Right hindlimb (tissue), 1 donor: Measurements from ENCODE around the gene PHF10.
"Not testable (repeated sequence)": the region's sequence is repeated elsewhere in the genome, so short reads cannot be mapped to it uniquely, and the experiment has no call there.

Experiments used
- DNase-seq: peaks from one replicate; pipeline ENCODE4 v3.0.0-alpha.2; 2018

The PHF10 gene

DNA sequence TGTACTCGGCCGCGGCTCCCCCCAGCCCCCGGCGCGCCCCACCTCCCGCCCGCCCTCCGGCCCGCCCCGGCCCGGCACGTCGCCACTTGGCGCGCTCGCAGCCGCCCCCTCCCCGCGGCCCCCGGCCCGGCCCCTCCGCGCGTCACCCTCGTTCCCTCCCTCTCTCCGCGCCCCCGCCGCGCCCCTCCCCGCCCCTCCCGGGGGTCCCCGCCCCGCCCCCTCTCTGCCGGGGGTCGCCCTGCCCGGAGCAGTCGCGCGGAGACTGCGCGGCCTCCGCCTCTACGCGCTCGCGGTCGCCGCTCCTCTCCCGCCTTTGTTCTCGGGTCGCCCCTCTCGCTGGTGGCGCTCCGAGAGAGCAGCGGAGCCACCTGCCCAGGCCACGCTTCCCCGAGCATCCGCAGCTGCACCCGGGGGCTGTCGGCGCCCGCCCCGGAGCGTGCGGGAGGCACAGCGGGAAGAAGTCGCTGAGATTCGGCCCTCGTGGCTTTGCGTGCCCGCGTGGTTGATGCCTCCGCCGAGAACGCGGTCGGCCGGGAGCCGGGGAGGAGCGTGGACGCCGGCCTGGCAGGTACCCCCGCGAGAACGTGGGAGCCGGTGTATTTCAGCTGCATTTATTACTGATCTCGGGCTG is at the start of gene PHF10:
TSS of gene PHF10 (minus strand) at position 7 of the 631 bp plus-strand sequence. CDS start 569 bp downstream, outside the sequence.
- peak; percentile 90 for DNase-seq

DNA sequence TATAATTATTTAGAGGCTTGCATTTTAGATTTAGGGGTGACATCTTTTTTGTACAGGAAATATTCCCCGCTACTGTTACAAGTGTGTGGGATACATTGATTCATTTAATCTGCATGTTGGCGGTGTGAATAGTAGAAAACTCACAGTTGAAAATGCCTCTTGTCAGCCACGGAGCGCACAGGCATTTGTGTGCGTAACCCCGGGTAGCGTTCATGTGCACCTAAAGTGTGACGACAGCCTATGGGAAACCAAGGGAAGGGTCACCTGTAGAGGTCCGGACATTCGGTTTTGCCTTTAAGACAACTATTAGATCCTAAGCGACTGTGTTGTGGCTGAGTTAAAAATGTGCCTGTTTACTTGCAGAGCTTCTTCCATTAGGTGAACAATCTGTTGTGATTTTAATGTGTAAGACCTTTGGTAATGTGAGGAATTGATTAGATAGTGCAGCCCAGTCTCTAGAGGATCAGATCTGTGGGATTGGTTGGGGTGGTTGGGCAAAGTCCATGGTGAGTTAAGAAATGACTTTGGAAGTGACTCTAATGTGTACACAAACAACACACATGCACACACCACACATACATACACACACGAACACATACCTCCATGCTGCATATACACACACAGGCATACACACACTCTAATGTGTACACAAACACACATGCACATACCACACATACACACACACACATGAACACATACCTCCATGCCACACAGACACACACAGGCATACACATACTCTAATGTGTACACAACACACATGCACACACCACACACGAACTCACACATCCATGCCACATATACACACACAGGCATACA is 42.8 kb upstream of the PHF10 start:
- DNase-seq, result no peak

DNA sequence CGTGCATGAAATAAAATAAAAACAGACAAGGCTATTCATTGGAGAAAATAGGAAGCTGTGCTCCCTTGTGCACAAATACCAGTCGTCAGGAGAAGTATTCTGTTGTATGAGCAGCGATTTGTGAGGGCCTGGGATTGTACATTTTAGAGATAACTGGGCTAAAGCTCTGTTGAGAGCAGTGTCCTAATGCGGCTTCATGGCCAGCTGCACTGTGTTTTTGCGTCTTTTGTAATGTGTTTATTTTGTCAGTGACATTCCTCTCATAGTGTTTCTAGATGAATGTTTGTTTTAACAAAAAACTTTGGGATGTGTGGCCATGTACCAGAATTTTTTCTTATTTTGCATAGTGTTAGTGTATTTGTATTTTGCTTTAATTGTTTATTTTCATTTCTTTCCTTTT is 41.9 kb upstream of the PHF10 start:
- no peak for DNase-seq

DNA sequence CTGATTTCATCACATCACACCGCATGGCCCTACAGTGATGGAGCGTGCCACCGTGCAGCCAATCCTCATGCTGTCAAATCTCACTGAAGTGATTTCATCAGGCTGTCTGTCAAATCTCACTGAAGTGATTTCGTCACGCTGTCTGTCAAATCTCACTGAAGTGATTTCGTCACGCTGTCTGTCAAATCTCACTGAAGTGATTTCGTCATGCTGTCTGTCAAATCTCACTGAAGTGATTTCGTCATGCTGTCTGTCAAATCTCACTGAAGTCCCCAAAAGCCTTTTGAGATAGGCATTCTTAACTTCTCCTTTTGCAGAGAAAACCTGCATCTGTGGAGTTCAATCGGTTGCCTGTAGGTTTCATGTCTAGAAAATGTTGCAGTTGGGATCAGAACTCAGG is 41.5 kb upstream of the PHF10 start:
- DNase-seq, result not testable (repeated sequence)

- DNase-seq, result no peak
These were observed 39.6 kb upstream of the PHF10 start for GRCh38 chr6:169763881-169764280.

GRCh38 chr6:169763308-169763707 is 39.0 kb upstream of the PHF10 start:
- DNase-seq, result no peak

- DNase-seq, result no peak
These were observed 30.9 kb upstream of the PHF10 start for GRCh38 chr6:169755162-169755561.

DNA sequence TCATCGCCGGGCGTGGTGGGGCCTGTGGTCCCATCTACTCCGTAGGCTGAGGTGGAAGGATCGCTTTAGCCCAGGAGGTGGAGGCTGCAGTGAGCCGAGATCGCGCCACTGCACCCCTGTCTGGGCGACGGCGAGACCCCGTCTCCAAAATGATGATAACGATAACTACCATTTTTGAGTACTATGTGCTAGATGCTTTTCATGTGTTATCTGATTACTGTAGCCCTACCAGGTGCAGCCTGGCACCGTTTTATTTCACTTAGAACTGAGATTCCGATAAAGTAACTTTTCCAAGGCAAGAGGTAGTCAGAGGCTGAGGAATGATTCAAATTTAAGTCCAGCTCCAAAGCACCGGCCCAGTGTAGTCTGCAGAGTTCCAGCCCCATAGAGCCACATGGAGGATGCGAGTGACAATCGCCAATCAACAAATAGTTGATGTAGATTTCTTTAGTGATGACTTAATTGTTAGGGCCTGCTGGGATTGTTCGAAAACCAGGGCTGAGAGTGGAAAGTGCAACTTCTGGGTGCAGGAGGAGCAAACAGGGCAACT is 27.8 kb upstream of the PHF10 start:
- DNase-seq, result no peak

- peak; percentile 96 for DNase-seq
These were observed 27.2 kb upstream of the PHF10 start, which contains the start of the genes DYNLT2 and ERMARD for GRCh38 chr6:169751242-169752073. DYNLT2 (minus strand) TSS chr6:169751572; CDS start chr6:169751458, 114 bp downstream. ERMARD (plus strand) TSS chr6:169751622; CDS start chr6:169751658, 36 bp downstream.

DNA sequence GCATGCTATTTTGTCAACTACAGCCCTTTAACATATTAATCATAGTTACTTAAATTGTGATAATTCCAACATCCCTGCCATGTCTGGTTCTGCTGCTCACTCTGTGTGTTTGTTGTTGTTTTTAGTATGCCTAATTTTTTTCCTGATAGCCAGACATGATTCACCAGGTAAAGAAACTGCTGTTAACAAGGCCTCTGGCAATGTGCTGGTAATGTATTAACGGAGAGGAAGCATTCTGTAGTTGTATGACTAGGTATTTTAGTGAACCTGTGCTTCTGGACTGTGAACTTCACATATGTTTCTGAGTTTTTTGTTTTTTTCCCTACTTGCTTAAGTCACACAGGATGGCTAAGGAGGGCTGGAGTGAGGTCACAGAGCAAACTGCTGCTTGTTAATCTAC is 22.3 kb upstream of the PHF10 start:
- no peak for DNase-seq

DNA sequence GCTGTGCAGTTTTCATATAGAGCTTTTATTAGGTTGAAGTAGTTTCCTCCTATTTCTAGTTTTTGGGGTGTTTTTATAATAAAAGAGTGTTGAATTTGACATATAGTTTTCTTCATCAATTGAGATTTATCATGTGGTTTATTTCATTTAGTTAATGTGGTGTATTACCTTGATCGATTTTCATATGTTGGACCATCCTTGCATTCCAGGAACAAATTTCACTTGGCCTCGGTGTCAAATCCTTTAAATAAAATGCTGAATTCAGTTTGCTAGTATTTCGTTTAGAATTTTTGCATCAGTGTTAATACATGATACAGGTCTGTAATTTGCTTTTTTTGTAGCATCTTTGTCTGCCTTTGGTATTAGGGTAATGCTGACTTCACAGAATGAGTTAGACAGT is 21.1 kb upstream of the PHF10 start:
- DNase-seq, result no peak

DNA sequence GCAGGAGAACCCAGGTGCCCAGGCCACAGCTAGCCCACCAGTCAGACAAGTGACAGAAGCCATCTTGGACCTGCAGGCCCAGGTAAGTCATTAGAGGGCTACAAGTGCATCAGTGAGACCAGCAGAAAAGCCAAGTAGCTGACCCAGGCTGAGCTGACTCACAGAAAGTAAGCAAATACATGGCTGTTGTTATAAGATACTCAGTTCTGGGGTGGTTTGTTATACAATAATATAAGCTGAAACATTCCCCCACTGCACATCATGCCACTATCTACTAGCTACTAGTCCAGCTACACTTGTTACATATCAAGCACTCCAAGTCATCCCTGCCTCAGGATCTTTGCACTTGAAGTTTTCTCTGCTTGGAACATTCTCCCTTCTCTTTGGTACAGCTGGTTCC is 17.0 kb upstream of the PHF10 start:
- DNase-seq, result no peak

DNA sequence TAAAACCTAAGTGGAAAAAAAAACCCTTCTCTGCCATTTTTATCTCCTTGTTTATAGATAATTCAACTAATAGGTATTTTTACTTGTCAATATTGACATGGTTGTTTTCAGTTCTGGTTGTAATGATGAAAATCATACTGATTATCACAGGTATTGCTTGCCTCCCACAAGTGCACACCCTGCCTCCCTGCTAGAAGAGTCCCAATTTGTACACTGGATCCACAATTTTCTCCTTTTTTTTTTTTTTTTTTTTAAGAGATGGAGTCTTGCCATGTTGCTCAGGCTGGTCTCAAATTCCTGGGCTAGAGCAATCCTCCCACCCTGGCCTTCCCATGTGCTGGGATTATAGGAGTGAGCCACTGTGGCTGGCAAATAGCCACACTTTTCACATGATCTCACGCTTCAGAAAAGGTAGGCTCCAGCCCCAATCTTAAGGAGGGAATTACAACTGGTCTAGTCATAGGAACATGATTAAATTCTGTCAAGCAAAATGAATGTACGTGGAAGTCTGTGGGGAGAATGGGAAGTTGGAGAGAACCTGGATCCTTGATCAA is 14.8 kb upstream of the PHF10 start:
- DNase-seq, result no peak

GRCh38 chr6:169738204-169738975 is 14.1 kb upstream of the PHF10 start:
- DNase-seq, result peak; percentile 23

DNA sequence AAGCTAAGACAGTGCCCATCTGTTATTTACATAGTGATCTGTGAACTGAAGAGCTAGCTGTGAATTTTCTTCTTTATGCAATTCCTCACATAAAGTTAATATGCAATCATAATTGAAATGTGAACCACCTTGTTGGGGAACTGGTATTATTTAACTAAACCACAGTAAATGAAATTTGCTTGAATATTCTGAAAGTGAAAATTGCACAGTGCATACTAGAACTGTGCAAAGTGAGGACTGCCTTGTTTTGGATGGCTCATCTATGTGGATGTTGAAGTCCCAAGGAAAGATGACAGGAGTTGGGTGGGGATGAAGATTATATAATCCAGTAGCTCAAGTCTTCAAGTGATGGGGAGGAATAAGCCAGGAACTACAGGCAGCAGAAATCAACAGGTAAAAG is 5.7 kb upstream of the PHF10 start:
- no peak for DNase-seq

DNA sequence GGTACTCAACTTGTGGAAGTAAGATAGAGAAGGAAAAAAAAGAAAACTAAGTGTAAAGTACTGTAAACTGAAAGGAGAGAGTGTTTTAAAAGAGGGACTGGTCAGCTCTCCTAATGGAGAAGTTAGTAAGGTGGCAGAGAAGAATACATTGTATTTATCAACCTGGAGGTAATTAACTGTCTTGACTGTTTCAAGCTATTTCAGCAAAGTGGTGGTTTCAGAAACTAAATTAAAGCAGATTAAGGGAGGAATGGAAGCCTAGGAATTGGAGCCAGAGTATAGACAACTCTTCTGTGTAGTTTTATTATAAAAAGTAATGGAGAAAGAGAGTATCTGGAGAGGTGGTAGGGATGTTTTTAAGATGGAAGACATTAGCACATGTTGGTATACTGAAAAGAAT is 2.7 kb upstream of the PHF10 start:
- no peak for DNase-seq

DNA sequence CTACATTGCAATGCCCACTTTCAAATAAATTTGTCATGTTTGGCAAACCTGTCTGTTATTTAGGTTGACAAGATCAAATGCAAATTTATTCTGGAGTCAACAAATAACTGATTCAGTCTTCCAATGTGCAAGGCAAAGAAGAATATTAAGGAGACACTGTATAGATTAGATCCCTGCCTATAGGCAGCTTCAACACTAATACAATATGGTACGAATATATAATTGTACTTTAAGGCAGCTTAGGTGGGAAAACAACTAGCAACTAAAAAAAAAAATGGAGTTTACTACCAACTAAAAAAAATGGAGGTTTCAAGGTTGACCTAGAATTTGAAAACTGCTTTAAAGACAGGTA is 1.7 kb upstream of the PHF10 start:
- no peak for DNase-seq

GRCh38 chr6:169725125-169726048 is 1.1 kb upstream of the PHF10 start:
- peak; percentile 53 for DNase-seq

- no peak for DNase-seq
These were observed 258 bp downstream of the PHF10 start for GRCh38 chr6:169723991-169724493.

DNA sequence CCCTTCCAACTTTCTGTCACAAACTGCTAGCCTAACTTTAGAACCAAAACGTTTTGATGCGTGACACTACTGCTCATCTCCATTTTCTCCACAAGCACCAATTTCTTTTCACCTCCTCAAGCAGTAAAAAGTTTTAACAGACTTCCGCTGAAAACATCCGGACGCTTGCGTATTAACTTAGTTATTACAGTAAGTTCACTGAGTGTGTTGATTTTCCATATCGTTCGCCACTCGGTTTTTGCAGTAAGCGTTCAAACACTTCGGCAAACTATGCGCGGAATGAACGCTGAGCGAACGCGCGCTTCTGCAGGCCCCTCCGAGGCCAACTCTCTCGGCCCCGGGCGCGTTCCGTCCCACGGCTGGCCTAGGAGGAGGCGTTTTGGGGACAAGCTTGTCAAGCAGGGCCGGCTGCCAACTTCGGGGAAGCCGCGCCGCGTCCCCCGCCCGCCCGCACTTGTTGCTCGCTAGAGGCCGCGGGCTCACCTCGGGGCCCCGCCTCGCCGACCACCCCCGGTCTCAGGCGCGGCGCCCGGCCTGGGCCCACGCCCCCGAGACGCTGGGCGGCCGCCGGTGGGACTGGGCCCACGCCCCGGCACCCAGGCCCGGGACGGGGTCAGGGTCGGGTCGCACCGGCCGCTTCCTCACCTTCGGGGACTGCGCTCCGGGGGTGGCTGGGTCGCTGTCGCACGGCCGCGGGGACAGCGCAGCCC is 945 bp downstream of the PHF10 start:
- peak; percentile 86 for DNase-seq
